Measurements from ENCODE around the gene ATP8A2.
"Not testable (repeated sequence)": the region's sequence is repeated elsewhere in the genome, so short reads cannot be mapped to it uniquely, and the experiment has no call there.

The ATP8A2 gene

DNA sequence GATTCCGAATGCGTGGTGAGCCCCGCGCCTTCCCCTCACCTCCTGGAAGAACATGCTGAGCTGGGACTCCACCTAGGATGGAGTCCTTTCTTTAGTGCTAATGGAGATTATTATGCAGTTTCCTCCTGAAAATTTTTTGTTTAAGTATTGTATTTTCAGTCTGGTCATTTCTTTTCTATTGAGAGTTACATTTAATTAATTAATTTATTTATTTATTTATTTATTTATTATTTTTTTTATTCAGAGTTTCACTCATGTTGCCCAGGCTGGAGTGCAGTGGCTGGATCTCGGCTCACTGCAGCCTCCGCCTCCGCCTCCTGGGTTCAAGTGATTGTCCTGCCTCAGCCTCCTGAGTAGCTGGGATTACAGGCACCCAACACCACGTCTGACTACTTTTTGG, 400.8 kb downstream of the ATP8A2 start:
- not testable (repeated sequence) for DNase-seq

DNA sequence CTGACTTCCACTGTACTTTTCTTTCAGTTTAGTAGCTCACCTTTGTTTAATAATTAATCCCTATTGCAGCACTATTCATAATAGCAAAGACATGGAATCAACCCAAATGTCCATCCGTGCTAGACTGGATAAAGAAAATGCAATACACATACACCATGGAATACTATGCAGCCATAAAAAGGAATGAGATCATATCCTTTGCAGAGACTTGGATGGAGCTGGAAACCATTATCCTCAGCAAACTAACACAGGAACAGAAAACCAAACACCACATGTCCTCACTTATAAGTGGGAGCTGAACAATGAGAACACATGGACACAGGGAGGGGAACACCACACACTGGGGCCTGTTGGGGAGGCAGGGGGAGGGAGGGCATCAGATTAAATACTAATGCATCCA, 402.3 kb downstream of the ATP8A2 start:
- not testable (repeated sequence) for DNase-seq

DNA sequence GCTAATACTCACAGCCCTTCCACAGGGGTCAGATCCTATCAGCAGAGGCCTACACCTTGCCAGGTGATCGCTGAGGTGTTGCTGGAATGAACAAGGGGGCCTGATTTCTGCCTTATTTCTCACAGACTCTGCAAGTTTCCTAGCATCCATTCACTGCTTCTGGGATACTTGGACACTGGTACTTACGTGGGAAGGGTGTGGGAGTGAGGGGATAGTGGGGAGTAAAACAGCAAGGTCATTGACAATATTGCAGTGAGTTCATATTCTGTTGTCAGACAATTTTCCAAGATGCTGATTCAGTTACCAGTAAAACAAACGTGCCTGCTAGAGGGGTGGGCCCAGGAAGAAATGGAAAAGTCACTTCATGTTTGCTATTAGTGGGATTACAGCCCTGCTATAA, 403.5 kb downstream of the ATP8A2 start:
- DNase-seq, result no peak

DNA sequence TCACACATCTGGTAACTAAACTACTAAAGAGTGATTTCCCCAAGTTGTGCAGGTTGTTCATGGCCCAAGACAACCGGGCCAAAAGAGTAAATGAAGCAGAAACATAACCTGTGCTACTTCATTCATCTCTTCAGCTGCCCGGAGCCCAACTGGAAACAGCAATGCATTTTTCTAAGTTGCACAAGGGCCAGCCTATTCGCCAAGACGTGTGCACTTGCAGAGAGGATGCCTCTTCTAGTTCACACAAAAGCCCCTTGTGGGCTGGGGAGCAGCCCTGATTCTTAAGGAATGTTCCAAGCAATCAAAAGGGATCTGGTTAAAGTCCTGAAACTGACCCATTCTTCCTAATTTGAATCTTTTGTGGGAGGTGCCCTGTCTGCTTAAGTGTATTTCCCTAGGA, 404.2 kb downstream of the ATP8A2 start:
- DNase-seq, result no peak

- DNase-seq, result no peak
Measured at GRCh38 chr13:25776722-25777121, 404.9 kb downstream of the ATP8A2 start.

DNA sequence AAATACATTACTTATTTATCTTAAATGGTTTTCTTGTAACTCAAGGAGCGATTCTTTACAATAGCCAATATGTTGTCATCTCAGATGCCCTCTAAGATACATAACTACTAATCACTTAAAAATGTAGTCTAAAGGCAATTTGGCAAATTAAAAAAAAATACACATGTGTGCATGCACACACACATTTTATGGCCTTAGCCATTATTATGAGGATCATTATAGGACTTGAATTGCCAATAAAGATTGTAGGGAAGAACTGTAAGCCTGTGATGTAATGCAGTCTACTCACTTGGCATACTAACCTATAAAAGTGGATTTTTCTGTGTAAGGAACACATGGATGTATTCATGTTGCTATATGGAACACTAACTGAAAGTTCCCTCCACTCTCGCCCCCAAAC, 405.7 kb downstream of the ATP8A2 start:
- no peak for DNase-seq

DNA sequence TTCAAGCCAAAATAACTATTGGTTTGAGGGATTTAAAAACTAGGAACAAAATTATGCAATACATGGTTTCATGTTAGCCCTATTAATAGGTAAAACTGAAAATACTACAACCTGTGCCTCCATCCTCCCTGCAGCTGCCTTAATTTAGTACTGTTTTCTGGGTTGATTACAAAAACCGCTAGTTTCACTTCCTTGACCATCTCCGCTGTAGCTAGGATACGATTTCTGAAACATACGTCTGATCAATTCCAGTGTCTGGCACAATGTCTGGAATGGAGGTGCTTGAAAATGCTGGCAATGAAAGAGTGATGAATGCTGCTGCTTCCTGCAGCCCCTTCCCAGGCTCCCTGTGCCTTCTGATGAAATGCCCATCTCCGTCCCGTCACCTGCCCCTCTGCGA, 406.6 kb downstream of the ATP8A2 start:
- DNase-seq, result no peak

DNA sequence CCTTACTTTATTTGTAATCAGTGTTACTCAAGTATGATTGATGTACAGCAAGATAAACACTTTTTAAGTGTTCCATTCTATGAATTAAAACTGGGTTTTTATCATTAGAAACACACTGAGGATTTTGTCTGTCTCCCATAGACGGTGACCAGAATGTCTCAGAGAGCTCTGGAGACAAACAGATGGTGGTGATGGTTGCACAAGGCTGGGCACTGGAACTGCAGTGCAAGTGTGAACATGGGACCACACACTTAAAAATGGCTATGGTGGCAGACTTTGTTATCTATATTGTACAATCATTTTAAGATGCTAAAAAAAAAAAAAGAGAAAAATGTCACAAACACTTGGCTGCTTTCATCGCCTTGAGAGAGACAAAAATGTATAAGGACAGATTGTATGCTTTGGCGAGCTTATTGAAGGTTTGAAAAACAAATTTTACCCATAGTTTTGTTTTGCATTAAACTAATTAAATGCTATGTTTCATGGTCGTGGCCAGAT, 407.1 kb downstream of the ATP8A2 start:
- DNase-seq, result no peak

DNA sequence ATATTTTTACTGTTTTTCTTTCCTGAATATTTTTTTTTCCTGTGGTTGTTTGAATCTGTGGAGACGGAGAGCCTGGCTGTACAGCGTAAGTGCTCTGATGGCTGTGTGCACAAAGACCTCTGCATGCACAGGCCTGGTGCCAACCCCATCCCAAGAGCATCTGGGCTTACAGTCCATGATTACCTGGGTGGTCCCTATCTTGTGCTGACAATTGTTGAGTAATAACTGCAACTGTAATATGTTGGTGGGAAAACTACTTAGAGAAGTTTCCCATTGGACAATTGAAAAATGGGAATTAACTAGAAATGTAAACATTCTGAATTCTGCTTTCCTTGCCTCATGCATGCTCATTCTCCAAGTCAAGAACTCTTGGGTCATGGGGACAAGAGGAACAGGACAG, 411.3 kb downstream of the ATP8A2 start:
- DNase-seq, result no peak

GRCh38 chr13:25783601-25784024, 411.8 kb downstream of the ATP8A2 start:
- DNase-seq, result no peak

- DNase-seq, result no peak
Measured at GRCh38 chr13:25784119-25784518, 412.3 kb downstream of the ATP8A2 start.

- DNase-seq, result not testable (repeated sequence)
Measured at GRCh38 chr13:25790137-25790536, 418.4 kb downstream of the ATP8A2 start.

DNA sequence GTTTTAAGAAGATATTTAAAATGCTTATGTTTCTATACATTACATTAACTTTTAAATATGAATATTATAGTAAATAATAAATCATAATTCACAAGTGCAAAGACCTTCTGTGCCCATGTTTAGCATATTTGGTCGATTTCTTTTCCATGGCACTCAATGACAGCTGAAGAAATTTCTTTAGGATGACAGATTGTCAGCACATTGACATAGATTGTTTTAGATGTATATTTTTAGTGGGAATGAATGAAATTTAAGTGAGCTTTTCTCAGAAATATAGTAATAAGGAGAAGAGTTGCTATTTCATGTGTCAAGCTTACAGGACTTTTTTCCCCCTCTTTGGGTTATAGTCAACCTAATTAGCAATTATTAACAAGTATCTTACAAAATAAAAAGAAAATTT, 423.5 kb downstream of the ATP8A2 start:
- DNase-seq, result no peak

GRCh38 chr13:25796474-25796873, 424.7 kb downstream of the ATP8A2 start:
- no peak for DNase-seq

DNA sequence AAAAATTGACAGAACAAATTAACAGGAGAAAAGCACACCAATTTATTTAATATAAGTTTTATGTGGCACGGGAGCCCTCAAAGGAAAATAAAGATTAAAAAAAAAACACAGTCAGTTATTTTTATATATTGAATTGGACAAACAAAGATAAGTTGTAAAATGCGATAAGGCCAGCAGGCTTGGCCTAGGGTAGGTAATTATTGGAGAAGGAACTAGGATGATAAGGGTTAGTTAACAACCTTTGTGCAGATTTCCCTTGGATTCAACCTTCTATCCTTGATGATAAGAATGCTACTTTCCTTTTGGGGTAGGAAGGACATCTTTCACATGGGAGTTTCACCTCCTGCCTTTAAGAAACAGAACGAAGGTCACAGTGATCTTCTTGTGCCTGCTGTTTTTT, 427.2 kb downstream of the ATP8A2 start:
- DNase-seq, result no peak

- DNase-seq, result no peak
Measured at GRCh38 chr13:25800523-25800922, 428.7 kb downstream of the ATP8A2 start.

- no peak for DNase-seq
Measured at GRCh38 chr13:25802579-25802978, 430.8 kb downstream of the ATP8A2 start.

GRCh38 chr13:25803641-25804040, 431.9 kb downstream of the ATP8A2 start:
- DNase-seq, result no peak

DNA sequence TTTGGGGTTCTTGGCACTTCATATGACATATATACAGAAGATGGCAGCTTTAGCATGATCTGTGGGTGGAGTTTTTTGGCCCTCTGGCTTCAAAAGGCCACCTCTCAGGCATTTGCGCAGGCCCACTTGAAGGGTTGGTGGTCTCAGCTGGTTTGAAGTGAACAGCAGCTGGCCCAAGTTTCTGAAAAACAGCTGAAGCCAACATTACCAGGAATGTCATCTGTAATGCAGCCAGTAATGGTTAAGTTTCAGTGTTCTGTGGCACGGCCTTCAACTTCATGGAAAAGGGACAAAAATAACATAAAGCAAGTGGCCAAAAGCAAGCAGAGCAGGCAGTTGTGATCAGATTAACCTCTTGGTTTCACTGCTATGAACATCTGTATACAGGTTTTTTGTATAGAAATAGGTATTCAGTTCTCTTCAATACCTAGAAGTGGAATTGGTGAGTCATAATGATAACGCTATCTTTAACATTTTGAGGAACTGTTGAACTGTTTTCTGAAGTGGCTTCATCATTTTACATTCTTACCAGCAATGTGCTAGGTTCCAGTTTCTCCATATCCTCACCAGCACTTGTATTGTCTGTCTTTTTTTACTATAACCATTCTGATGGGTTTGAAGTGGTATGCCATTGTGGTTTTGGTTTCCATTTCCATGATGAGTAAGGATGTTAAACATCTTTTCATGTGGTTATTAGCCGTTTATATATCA, 434.6 kb downstream of the ATP8A2 start:
- DNase-seq, result peak; percentile 2

DNA sequence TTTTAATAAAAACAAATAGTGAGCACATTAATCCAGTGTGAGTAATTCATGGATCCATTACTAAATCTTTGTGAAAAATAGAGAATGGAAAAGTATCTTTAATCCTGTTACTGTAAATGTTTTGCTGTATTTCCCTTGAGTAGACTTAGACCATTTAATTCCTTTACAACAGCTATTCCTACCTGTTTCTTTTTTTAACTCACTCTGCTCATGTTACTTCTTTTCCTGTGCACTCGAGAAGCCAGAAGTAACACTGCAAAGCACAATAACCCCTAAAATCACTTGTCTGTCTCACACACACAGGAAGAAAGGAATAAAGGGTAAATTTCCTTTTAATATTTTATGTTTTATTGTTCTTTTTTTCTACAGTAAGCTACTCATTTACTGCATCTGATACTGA, 435.8 kb downstream of the ATP8A2 start:
- no peak for DNase-seq

- DNase-seq, result no peak
Measured at GRCh38 chr13:25811506-25811905, 439.7 kb downstream of the ATP8A2 start.

DNA sequence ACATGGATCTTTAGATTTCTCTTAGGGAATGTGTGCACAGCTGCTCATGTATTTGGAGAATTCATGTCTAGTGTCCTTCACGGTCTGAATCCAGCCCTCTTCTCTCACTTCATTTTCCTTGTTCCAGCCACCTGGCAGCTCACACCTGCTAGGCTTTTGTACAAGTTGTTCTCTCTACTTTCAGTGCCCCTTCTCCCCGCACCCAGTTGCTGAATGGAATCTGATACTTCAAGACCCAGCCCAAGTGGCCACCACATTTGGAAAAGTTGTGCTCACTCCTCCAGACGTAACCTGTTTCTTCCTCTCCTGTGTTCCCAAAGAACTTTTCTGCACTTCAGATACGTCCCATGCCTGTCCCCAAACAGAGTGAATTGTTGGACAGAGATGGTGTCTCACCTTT, 444.5 kb downstream of the ATP8A2 start:
- no peak for DNase-seq

- DNase-seq, result no peak
Measured at GRCh38 chr13:25819856-25820530, 448.2 kb downstream of the ATP8A2 start.

DNA sequence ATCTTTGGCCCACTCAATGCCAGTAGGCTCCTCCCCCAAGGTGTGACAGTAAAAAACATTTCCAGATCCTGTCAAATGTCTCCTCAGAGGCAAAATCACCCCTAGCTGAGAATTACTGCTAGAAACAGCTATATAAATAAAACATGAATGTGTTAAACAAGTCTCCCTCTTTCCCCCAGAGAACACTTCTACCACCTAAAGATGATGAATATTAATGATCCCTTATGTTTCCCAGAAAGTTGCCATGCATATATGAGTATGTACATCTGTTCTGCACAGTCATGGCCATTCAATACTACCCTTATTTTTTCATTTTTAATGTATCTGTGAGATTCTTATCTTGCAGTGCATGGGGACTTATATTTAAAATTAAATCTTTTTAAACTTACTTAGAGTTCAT, 450.0 kb downstream of the ATP8A2 start:
- no peak for DNase-seq

GRCh38 chr13:25827221-25827620, 455.4 kb downstream of the ATP8A2 start:
- DNase-seq, result not testable (repeated sequence)

All from stimulated activated CD4-positive, alpha-beta T cell treated with anti-CD3 and anti-CD28 coated beads, Interleukin-15, amount 100 ng/mL, for 24 hours (primary cell).